GM19372 (cell line): Measurements from ENCODE around the gene SHH.

Source experiments
- ATAC-seq: cut with Tn5 transposase; IDR thresholded peaks from one replicate; pipeline ENCODE4 v1.9.1; 2021; ENCODE audit warnings: mild to moderate bottlenecking, low read depth, moderate library complexity; ENCODE audit not compliant: unreplicated experiment

Gene SHH

GRCh38 chr7:155807789-155808548 is 4.3 kb downstream of the SHH start:
- no peak for ATAC-seq

GRCh38 chr7:155807065-155807671 is 5.1 kb downstream of the SHH start:
- ATAC-seq = no peak

- ATAC-seq = no peak
These were observed 6.0 kb downstream of the SHH start for GRCh38 chr7:155806096-155806871.

- peak; percentile 4 for ATAC-seq
These were observed 6.5 kb downstream of the SHH start for GRCh38 chr7:155805826-155806095.

- ATAC-seq = peak; percentile 47
These were observed 7.1 kb downstream of the SHH start for GRCh38 chr7:155804897-155805825.

- no peak for ATAC-seq
These were observed 7.8 kb downstream of the SHH start for GRCh38 chr7:155804431-155804831.

- ATAC-seq = no peak
These were observed 8.6 kb downstream of the SHH start for GRCh38 chr7:155803418-155804376.

GRCh38 chr7:155802906-155803417 is 9.3 kb downstream of the SHH start:
- ATAC-seq = no peak

- no peak for ATAC-seq
These were observed 10.0 kb downstream of the SHH start for GRCh38 chr7:155802291-155802690.

- ATAC-seq = no peak
These were observed 11.5 kb downstream of the SHH start for GRCh38 chr7:155800741-155801267.

GRCh38 chr7:155800301-155800700 is 12.0 kb downstream of the SHH start:
- ATAC-seq = no peak

GRCh38 chr7:155799514-155799913 is 12.7 kb downstream of the SHH start:
- ATAC-seq = no peak

GRCh38 chr7:155798673-155799439 is 13.4 kb downstream of the SHH start:
- no peak for ATAC-seq

GRCh38 chr7:155797262-155798250 is 14.7 kb downstream of the SHH start:
- ATAC-seq = no peak

GRCh38 chr7:155796381-155797261 is 15.6 kb downstream of the SHH start:
- ATAC-seq = peak; percentile 80

- ATAC-seq = no peak
These were observed 16.3 kb downstream of the SHH start for GRCh38 chr7:155795951-155796350.
